HepG2 (cell line): ENCODE results near the gene SLC6A4. TPM values are rescaled to one million over a fixed set of nuclear protein-coding genes. Genes with fewer than 3 reads are reported as not detected.

Source experiments
- ATAC-seq: fragments of 200-7000 bp; cut with Tn5 transposase; 3 replicates; pipeline ENCODE4 v1.9.1; 2020; ENCODE audit warnings: mild to moderate bottlenecking, moderate library complexity
- BruUV-seq: library from RNA; stranded (reverse); fragments of 400-500 nt; replicated peaks from 2 replicates; lab custom pipeline; 2021; lab: Mats Ljungman, UMichigan
- CTCF ChIA-PET: fragments of 300-600 bp; formaldehyde crosslinking; extraction: SDS; loops from one replicate; lab custom pipeline; 2021; ENCODE audit warnings: low total read pairs, inconsistent platforms, low intra/inter-chr PET ratio; lab: Yijun Ruan, JAX
- POLR2A ChIA-PET: fragments of 350-600 bp; sonication (Branson Sonifier 250); formaldehyde crosslinking; loops from one replicate; lab custom pipeline; 2020; ENCODE audit warnings: antibody characterized with exemption, inconsistent platforms; lab: Yijun Ruan, JAX
- DNase-seq: peaks from one replicate; pipeline ENCODE4 v3.0.0-alpha.2; 2015; ENCODE audit warnings: low spot score
- FAIRE-seq: peaks from 3 replicates; lab custom pipeline; 2011; peaks lifted over from hg19 to GRCh38; lab: Jason Lieb, UNC
- H2AFZ ChIP-seq: one replicate; pipeline ENCODE4 v1.6.1; 2011; ENCODE audit warnings: low read length, inconsistent platforms
- H3K27ac ChIP-seq: fragments of 300-600 bp; 3 replicates; pipeline ENCODE4 v1.8.0; 2011; ENCODE audit warnings: mixed run types, mild to moderate bottlenecking, mixed read lengths, low read length, inconsistent platforms; ENCODE audit not compliant: insufficient read depth; ENCODE audit errors: extremely low read length
- H3K27me3 ChIP-seq, 2 experiments: fragments of 200-600 bp in 1 of 2; 2 replicates in 1 of 2; 3 replicates in 1 of 2; pipeline versions ENCODE4 v1.6.0 to v1.8.0; 2011; ENCODE audit warnings: low read length in 2 of 2, mild to moderate bottlenecking in 2 of 2, moderate library complexity in 2 of 2, inconsistent platforms in 1 of 2; ENCODE audit not compliant: insufficient read depth in 2 of 2, control insufficient read depth in 1 of 2
- H3K36me3 ChIP-seq, 2 experiments: fragments of 200-600 bp in 1 of 2; replicated peaks in 1 of 2; 2 replicates in 1 of 2; 3 replicates in 1 of 2; pipeline versions ENCODE4 v1.5.1 to v1.8.0; 2011; ENCODE audit warnings: low read length in 2 of 2, inconsistent platforms in 1 of 2; ENCODE audit not compliant: insufficient read depth in 2 of 2, control insufficient read depth in 1 of 2
- H3K4me1 ChIP-seq: 2 replicates; pipeline ENCODE4 v1.5.1; 2012; ENCODE audit warnings: low read length, inconsistent platforms; ENCODE audit not compliant: insufficient read depth
- H3K4me2 ChIP-seq: 2 replicates; pipeline ENCODE4 v1.6.0; 2011; ENCODE audit warnings: low read depth, low read length, inconsistent platforms
- H3K4me3 ChIP-seq, 3 experiments: fragments of 200-600 bp in 1 of 3; sonication (generic), shearing (Covaris generic) in 1 of 3; replicated peaks in 1 of 3; 2 replicates each; pipeline ENCODE4 v1.5.1; 2011 to 2016; ENCODE audit warnings: low read length in 3 of 3, inconsistent platforms in 2 of 3, low read depth in 2 of 3, mild to moderate bottlenecking in 2 of 3, control low read depth in 1 of 3, mixed read lengths in 1 of 3; ENCODE audit not compliant: insufficient read depth in 1 of 3
- H3K79me2 ChIP-seq: one replicate; pipeline ENCODE4 v1.6.1; 2011; ENCODE audit warnings: low read length, inconsistent platforms; ENCODE audit not compliant: insufficient read depth
- H3K9ac ChIP-seq: 2 replicates; pipeline ENCODE4 v1.6.0; 2011; ENCODE audit warnings: mild to moderate bottlenecking, low read depth, low read length, inconsistent platforms; ENCODE audit not compliant: insufficient read depth
- H3K9me3 ChIP-seq: 2 replicates; pipeline ENCODE4 v1.5.1; 2012; ENCODE audit warnings: mild to moderate bottlenecking, low read length
- H4K20me1 ChIP-seq: 2 replicates; pipeline ENCODE4 v1.6.0; 2011; ENCODE audit warnings: inconsistent platforms, mild to moderate bottlenecking, low read length, moderate library complexity; ENCODE audit not compliant: insufficient read depth
- CEBPB ChIP-seq: IDR thresholded peaks from 2 replicates; pipeline ENCODE4 v1.6.1; 2011; ENCODE audit warnings: low read depth, low read length, improper control_type of control experiment, borderline replicate concordance
- CEBPG ChIP-seq: IDR thresholded peaks from 2 replicates; pipeline ENCODE4 v1.6.1; 2016
- EHMT2 ChIP-seq: fragments of 200-600 bp; sonication (generic); IDR thresholded peaks from 2 replicates; pipeline ENCODE4 v1.7.0; 2017; ENCODE audit warnings: antibody characterized with exemption, low read depth, low read length, borderline replicate concordance
- MEIS2 ChIP-seq: sonication (generic); formaldehyde crosslinking; IDR thresholded peaks from 2 replicates; pipeline ENCODE4 v1.9.0; 2021; ENCODE audit warnings: mild to moderate bottlenecking, missing genetic modification reagents
- MXD1 ChIP-seq: sonication (generic); formaldehyde crosslinking; IDR thresholded peaks from 2 replicates; pipeline ENCODE4 v1.4.0; 2020; ENCODE audit warnings: mild to moderate bottlenecking, missing genetic modification reagents
- RXRB ChIP-seq: IDR thresholded peaks from 2 replicates; pipeline ENCODE4 v1.6.1; 2016; ENCODE audit warnings: borderline replicate concordance, missing genetic modification reagents, missing compliant biosample characterization
- SMARCC2 ChIP-seq: fragments of 450-650 bp; IDR thresholded peaks from 2 replicates; pipeline ENCODE4 v1.6.1; 2017; ENCODE audit warnings: antibody characterized with exemption, mild to moderate bottlenecking
- ZBTB39 ChIP-seq: sonication (generic); formaldehyde crosslinking; IDR thresholded peaks from 2 replicates; pipeline ENCODE4 v1.5.0; 2020; ENCODE audit warnings: missing genetic modification reagents
- ZEB1 ChIP-seq: IDR thresholded peaks from 2 replicates; pipeline ENCODE4 v1.6.1; 2012; ENCODE audit warnings: mild to moderate bottlenecking, low read depth, inconsistent platforms; ENCODE audit not compliant: insufficient replicate concordance
- ZFY ChIP-seq: sonication (generic); formaldehyde crosslinking; IDR thresholded peaks from 2 replicates; pipeline ENCODE4 v1.4.0; 2020; ENCODE audit warnings: missing genetic modification reagents
- ZNF225 ChIP-seq: sonication (generic); formaldehyde crosslinking; IDR thresholded peaks from 2 replicates; pipeline ENCODE4 v1.4.0; 2020; ENCODE audit warnings: mild to moderate bottlenecking, missing genetic modification reagents
- ZNF362 ChIP-seq: sonication (generic); formaldehyde crosslinking; IDR thresholded peaks from 2 replicates; pipeline ENCODE4 v1.4.0; 2020; ENCODE audit warnings: missing genetic modification reagents, mild to moderate bottlenecking, borderline replicate concordance
- ZSCAN30 ChIP-seq: sonication (generic); formaldehyde crosslinking; IDR thresholded peaks from 2 replicates; pipeline ENCODE4 v1.5.0; 2020; ENCODE audit warnings: mild to moderate bottlenecking, missing genetic modification reagents
- WGBS: methylation state at CpG from one replicate; pipeline ENCODE4 v1.1.6; 2017; ENCODE audit warnings: low lambda C conversion rate; 5-methylcytosine and 5-hydroxymethylcytosine counted together
- in situ Hi-C: cut with HindIII; loops from 2 replicates; pipeline ENCODE4 v1.10.0; 2017; ENCODE audit warnings: low pct_unique_long_range_greater_than_20kb; ENCODE audit not compliant: extremely low pct_ligation_motif_present
- intact Hi-C: fragments of 100-400 bp; cut with micrococcal nuclease; formaldehyde crosslinking; loops from one replicate; pipeline ENCODE4 v1.10.0; 2022; ENCODE audit not compliant: unreplicated experiment
- polyA plus RNA-seq, 8 experiments: library from polyadenylated mRNA; depleted of rRNA in 3 of 8; stranded (reverse) in 7 of 8; unstranded in 1 of 8; fragments of >200 nt; fragmentation: Illumina TruSeq in 4 of 8; extraction: Trizol in 4 of 8; gene quantifications; 2 replicates each; pipeline versions ENCODE4 v1.2.1 to v1.2.3, GENCODE V29; 2011 to 2016; ENCODE audit warnings: low read depth in 4 of 8, missing spikeins in 1 of 8, mixed read lengths in 1 of 8; ENCODE audit not compliant: insufficient read depth in 1 of 8
- total RNA-seq, 5 experiments: library from RNA; depleted of rRNA; stranded (reverse); fragments of >200 nt; fragmentation: Illumina TruSeq; extraction: Trizol; gene quantifications; 2 replicates each; pipeline ENCODE4 v1.2.3, GENCODE V29; 2016; ENCODE audit warnings: low read depth in 1 of 5

Gene SLC6A4
- total and polyA plus RNA-seq, 2 of the 13 experiments (the other 11 are each of a cell fraction or from before 2014, with no cell fraction given): 7.6 to 20.3 TPM

GRCh38 chr17:30225112-30225511, 10.4 kb downstream of the SLC6A4 start:
- no peak for ATAC-seq
- intact Hi-C loops (loop anchor here (10.0 kb wide), 1 partner anchor 50 kb away; no protein-coding TSS in a partner anchor), in situ Hi-C loops (no loop called here)
- H3K27me3 ChIP-seq: no peaks in the 10 kb centered on the region
- H3K79me2 ChIP-seq: no peaks in the 10 kb centered on the region
- peak overlapping the region; percentile 60; the same call in 1 of the 2 replicates for H3K9ac ChIP-seq
- WGBS: 16% methylated on average over 3 of the region's 3 CpGs
- peaks cover 91% of the 10 kb centered on the region for H3K4me1 ChIP-seq
- FAIRE-seq: no peak
- BruUV-seq: no TSS peak
- no peaks in the 10 kb centered on the region for H4K20me1 ChIP-seq
- H3K9me3 ChIP-seq: no peaks in the 10 kb centered on the region
- H3K4me2 ChIP-seq: peak overlapping the region; percentile 79
- H3K4me3 ChIP-seq: peak overlapping the region in 2 of 3 experiments; percentile 34 to 69; a peak in 2 of 6 replicates
- DNase-seq: peak; percentile 10
- no peak for TF ChIP-seq SMARCC2
- no peak for TF ChIP-seq MEIS2 (CRISPR knock-in tag)
- TF ChIP-seq ZSCAN30 (CRISPR knock-in tag): no peak
- POLR2A ChIA-PET: interaction anchor here (0.7 to 2.7 kb wide), 7 partner anchors 10 to 120 kb away, joined by 3 to 9 read pairs (median 6); partner anchors contain the start of gene SLC6A4
- CTCF ChIA-PET: no interaction called here
- peak overlapping the region; percentile 89 for H3K27ac ChIP-seq
- no peaks in the 10 kb centered on the region for H3K36me3 ChIP-seq
- H2AFZ ChIP-seq: no peak overlapping the region

GRCh38 chr17:30224419-30224960, 11.0 kb downstream of the SLC6A4 start:
- Histone ChIP-seq H3K79me2 (no peaks in the 10 kb centered on the region), H3K4me3 (peak overlapping the region in 1 of 3 experiments; percentile 13; a peak in 2 of 6 replicates), H3K4me1 (peaks cover 91% of the 10 kb centered on the region), H3K27ac (peak overlapping the region; percentile 45), H3K27me3 (no peaks in the 10 kb centered on the region), H4K20me1 (no peaks in the 10 kb centered on the region), H3K36me3 (no peaks in the 10 kb centered on the region), H3K4me2 (peak overlapping the region; percentile 79; the same call in 1 of the 2 replicates), H3K9ac (no peak overlapping the region), H2AFZ (no peak overlapping the region), H3K9me3 (no peaks in the 10 kb centered on the region)
- ATAC-seq: no peak
- 51% methylated on average over 8 of the region's 8 CpGs for WGBS
- no peak for FAIRE-seq
- no TSS peak for BruUV-seq
- DNase-seq: no peak
- intact Hi-C loops (loop anchor here (10.0 kb wide), 1 partner anchor 50 kb away; no protein-coding TSS in a partner anchor), in situ Hi-C loops (no loop called here)
- ChIA-PET CTCF (no interaction called here), POLR2A (interaction anchor here (0.7 to 2.7 kb wide), 5 partner anchors 10 to 107 kb away, joined by 3 to 7 read pairs (median 3); partner anchors contain the start of gene SLC6A4)
- TF ChIP-seq ZNF225 (CRISPR knock-in tag) (no peak), CEBPG (CRISPR knock-in tag) (peak; percentile 73), ZEB1 (no peak), RXRB (CRISPR knock-in tag) (no peak), MXD1 (no peak), ZFY (CRISPR knock-in tag) (peak; percentile 16; the same call in 1 of the 2 replicates), EHMT2 (no peak), ZBTB39 (CRISPR knock-in tag) (no peak), CEBPB (peak; percentile 23; the same call in 1 of the 2 replicates), ZNF362 (CRISPR knock-in tag) (no peak)
